DND-41 (cell line): Measurements from ENCODE around the gene CNGA3.

Experiments
- EZH2 ChIP-seq: IDR thresholded peaks from 3 replicates; pipeline ENCODE4 v1.6.1; 2012; ENCODE audit warnings: borderline replicate concordance, low read depth, mild to moderate bottlenecking, moderate library complexity, low read length, inconsistent platforms; ENCODE audit not compliant: severe bottlenecking
- TF ChIP-seq, protein P1 (sequence below): IDR thresholded peaks from 2 replicates; pipeline ENCODE4 v1.5.1; 2012; ENCODE audit warnings: borderline replicate concordance, low read length, moderate library complexity, mild to moderate bottlenecking; ENCODE audit not compliant: poor library complexity, severe bottlenecking; ENCODE audit errors: extremely low read depth

DNA sequence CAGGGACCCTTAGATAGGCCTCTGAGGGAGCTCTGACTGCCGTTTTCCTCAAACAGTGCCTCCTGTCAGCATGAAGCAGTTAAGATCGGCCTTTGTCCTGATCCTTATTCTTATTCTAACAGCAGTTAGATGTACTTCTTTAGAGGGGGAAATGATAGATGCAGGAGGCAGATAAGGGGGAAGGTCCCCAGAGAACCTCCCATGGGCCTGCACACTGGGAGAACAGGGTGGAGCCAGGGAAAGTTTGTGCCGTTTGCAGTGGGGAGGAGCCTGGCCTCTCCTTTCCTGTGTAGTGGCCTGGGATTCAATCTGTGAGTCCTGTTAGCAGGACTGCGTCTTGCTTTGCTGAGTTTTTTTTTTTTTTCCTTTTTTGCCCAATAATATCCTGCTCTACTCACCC lies 90.5 kb downstream of the CNGA3 start:
- TF ChIP-seq, protein P1, sequence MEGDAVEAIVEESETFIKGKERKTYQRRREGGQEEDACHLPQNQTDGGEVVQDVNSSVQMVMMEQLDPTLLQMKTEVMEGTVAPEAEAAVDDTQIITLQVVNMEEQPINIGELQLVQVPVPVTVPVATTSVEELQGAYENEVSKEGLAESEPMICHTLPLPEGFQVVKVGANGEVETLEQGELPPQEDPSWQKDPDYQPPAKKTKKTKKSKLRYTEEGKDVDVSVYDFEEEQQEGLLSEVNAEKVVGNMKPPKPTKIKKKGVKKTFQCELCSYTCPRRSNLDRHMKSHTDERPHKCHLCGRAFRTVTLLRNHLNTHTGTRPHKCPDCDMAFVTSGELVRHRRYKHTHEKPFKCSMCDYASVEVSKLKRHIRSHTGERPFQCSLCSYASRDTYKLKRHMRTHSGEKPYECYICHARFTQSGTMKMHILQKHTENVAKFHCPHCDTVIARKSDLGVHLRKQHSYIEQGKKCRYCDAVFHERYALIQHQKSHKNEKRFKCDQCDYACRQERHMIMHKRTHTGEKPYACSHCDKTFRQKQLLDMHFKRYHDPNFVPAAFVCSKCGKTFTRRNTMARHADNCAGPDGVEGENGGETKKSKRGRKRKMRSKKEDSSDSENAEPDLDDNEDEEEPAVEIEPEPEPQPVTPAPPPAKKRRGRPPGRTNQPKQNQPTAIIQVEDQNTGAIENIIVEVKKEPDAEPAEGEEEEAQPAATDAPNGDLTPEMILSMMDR, result no peak
- no peak for TF ChIP-seq EZH2
